ENCODE results near the gene H6PD.

Gene H6PD, protein sequence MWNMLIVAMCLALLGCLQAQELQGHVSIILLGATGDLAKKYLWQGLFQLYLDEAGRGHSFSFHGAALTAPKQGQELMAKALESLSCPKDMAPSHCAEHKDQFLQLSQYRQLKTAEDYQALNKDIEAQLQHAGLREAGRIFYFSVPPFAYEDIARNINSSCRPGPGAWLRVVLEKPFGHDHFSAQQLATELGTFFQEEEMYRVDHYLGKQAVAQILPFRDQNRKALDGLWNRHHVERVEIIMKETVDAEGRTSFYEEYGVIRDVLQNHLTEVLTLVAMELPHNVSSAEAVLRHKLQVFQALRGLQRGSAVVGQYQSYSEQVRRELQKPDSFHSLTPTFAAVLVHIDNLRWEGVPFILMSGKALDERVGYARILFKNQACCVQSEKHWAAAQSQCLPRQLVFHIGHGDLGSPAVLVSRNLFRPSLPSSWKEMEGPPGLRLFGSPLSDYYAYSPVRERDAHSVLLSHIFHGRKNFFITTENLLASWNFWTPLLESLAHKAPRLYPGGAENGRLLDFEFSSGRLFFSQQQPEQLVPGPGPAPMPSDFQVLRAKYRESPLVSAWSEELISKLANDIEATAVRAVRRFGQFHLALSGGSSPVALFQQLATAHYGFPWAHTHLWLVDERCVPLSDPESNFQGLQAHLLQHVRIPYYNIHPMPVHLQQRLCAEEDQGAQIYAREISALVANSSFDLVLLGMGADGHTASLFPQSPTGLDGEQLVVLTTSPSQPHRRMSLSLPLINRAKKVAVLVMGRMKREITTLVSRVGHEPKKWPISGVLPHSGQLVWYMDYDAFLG

DNA sequence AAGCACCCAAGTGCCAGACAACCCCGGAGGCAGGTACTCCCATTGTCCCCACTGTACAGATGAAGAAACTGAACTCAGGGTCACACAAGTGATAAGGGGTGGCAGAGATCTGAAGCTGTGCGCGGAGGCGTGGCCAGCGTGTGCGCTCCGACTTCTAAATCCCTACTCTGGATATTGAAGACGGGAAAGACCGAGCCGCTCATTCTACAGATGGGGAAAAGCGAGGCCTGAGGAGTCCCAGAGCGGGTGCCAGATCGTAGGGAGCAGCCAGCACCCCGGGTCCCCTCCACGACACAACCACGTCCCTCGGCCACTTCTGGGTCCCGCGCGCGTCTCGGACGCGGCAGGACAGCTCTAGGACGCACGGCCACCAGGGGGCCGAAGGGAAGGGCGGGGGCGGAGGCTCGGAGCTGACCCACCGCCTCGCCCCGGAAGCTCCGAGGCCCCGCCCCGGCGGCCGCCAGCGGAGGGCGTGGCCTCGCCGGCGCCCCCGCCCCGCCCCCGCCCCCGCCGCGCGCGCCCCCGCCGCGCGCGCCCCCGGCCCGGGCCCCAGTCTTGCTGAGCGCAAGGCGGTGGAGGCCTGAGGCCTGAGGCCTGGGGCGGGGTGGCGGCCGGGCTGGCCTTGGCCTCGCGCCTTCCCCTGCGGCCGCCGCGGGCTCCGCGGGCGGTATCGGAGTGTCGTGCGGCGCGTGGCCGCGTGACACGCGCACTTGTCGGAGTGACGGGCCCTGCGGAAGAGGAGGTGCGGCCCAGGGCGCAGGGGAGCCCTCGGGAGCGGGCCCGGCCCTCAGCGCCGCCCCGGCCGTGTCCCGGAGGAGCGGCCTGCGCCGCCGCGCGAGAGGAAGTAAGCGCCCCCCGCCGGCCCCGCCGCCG is at the start of gene H6PD:
TSS of gene H6PD (plus strand) at position 552 of the 873 bp plus-strand sequence. CDS start 10,161 bp downstream, outside the sequence.
- no peak for DNase-seq

DNA sequence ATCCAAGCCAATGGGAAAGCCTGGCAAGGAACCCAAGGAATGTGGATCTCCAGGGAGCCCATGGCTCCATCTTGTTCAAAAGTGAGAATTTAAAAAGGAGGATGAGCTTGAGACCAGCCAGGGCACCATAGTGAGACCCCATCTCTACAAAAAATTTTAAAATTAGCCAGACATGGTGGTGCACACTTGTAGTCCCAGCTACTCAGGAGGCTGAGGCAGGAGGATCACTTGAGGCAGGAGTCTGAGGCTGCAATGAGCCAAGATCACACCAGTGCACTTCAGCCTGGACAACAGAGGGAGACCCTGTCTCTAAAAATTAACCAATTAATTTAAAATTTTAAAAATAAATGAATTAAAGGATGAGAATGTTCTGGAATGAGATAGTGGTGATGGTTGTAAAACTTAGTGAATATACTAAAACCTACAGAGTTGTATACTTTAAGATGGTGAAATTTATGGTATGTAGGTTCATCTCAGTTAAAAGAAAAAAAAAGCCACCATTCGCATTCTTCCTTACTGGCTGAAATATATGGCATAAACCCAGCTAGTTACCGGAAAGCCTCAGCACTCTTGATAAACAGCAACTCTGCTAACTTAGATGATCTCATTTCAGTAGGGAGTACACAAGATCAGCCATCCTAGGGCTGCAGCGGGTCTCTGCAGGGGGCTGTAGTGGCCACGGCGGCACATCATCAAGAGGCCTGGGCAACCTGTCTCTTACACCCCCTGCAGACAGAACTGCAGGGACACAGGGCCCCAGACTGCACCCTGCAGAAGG is 48.3 kb upstream of the H6PD start:
- no peak for DNase-seq

DNA sequence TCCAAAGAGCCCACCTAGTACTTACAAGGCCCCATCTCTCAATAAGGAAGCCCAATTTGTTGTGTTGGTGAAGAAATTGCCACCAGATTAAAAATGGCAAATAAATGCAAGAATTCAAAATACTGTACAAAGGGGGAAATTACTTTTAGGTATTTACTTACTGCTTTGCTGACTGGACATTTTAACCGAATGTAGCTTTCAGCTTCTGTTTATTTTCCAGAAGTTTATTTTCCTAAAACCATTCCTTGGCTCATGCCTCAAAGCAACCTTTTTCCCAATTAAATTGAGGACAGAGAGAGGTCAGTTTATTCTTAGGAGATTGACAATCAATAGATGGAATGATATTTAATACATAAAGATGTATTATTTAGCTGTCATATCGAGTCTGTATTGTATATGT is 47.6 kb upstream of the H6PD start:
- no peak for DNase-seq

GRCh38 chr1:9190234-9190633 is 44.3 kb upstream of the H6PD start:
- no peak for DNase-seq

GRCh38 chr1:9191231-9191630 is 43.3 kb upstream of the H6PD start:
- DNase-seq = no peak

DNA sequence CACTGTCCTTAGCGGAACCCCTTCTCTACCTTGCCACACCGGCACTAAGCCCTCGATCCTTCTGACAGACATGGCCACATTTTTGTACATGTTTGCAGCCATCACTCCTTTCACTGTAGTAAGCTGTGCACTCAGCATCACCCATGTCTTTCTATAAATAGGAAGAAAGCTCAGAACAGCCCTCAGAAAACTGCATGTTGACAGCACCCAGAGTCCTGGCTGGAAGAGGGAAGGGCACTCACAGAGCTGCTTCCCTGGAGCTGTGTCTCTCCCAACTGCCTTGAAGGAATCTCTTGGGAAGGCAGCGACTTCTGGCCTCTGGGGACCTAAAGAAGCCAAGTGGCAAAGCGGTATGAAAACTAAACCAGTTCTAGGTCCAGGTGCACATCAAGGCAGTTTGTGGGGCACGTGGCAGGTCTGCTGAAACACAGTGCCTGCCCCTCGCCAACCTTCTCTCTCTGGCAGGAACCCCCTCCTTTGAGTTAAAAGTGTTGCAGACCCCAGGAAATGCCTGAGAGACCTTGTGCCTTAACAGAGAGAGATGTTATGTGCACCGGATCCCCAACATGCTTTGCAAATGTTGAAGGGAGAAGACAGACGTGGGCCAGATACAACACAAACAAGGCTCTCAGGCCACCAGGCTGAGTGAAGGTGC is 41.9 kb upstream of the H6PD start:
- DNase-seq = no peak

DNA sequence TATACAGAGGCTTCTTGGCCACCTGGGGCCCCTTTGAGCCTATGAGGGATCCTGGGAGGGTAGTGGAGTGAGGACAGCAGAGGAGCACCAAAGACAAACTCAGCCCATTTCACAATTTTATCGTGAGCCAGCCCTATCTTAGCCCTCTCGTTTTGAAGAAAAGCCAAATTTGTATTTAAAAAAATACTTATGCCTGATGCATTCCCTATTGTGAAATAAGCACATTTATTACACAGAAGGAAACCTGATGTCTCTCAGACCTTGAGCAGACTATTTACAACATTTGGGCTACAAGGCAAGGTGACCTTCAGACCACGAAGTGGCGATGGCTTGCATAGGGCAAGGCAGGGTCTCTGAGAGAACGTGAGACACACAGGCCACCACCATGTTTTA is 41.3 kb upstream of the H6PD start:
- no peak for DNase-seq

- DNase-seq = no peak
Observed at GRCh38 chr1:9194024-9194423, 40.5 kb upstream of the H6PD start.

DNA sequence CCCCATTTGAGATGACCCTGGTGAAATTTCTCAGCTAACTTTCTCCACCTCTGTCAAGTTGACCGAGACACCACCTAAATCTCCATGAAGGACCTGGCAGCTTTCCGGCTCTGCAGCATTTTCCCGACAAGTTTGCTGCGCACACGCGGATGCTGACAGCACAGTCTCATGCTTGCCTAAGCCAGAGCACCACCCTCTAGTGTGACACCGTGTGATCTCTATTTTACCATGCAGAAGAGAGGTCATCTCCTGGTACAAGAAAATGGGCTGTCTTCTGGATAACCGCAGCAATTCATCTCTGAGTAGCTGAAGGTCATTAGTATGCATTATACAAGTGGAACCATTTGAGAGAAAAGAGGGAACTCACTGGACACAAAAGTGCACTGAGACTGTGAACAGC is 38.9 kb upstream of the H6PD start:
- DNase-seq = no peak

DNA sequence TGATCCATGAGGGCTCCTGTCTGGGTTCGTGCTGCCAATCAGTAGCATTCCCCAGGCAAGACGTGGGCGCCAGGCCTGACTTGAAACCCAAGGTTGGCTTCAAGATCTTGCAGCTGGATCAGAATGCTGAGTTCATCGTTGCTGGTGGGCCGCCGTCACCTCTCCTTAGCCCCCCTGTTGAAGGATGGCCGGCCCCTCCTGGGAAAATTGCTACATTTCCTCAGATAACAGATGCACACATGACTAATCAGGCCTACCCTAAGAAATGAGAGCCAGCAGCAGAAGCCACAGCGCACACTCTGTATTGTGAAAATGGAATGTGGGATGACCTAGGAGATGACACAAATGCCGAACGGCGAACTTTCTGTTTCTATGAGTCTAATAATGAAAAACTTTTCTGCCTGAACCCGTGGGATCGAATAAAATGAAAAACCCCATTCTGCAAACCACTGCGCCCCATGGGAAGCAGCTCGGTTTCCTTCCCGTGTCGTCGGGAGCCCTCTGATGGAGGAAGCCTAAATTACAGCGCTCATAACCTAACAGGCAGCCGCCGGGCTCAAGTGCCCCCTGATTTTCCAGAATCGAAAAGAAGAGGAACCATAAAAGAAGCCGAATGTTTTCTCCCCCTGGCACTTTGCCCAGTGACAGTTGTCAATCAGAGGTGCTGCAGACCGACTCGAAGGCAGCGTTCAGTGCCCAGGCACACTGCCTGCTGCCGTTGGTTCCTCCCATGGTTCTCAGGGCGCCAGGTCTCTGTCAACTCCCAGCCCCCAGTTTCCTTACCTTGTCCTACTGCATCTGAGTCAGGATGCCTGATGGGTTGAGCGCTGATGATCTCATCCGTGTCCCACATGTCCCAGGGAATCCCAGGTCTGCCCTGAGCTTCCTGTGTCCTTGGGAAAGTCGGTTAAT is 38.2 kb upstream of the H6PD start:
- no peak for DNase-seq

- DNase-seq = no peak
Observed at GRCh38 chr1:9197186-9198099, 37.1 kb upstream of the H6PD start.

DNA sequence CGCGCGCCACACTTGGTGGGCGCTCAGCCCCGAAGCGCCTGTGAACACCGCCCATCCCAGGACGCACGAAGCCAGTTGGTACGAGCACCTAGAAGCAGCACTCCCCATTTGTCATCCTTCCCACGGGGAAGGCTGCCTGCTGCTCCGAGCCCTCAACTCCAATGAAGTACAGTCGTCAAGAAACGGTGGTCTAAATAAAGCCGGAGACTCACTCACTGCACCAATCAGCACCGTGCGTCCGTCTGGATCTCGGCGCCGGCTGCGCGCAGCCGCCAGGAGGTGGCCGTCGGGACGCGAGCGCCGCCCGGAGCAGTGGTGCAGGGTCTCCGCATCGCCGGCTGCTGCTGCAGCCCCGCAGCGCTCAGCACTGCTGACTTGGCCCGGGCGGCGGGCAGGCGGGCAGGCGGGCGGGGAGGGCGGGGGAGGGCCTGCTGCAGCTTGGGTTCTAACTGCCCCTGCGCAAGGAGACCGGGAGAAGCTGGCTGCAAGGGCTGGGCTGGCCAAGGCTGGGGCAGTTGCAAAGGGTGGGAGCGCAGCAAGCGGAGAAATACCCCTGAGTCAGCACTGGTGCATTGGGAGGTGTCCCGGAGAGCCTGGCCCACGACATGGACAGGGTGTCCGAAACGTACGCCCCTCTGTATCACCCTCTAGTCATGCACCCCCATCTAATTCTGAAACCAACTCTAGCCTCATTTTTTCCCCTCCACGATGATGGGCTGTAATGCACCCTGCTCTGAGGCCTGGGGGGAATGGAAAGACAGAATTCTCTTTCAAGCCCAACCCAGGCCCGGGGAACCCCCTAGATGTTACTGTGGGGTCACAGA is 35.8 kb upstream of the H6PD start:
- DNase-seq = no peak

DNA sequence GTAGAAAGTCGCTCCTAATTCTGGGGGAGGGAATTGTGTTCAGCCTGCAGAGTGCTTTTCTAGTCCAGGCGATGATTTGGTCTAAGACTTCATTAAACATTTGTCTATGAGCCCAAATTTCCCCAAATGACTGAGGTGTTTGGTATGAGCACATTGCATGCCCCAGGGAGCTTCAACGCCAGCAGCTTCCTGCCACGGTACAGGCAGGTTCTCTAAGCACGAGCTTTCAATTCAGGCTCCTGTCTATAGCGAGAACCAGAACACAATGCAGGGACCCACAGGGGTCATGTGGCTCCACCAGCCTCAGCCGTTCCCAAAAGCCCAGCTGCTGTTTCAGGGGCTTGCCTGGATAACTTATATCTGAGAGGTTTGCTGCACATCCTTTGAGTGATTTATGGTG is 34.1 kb upstream of the H6PD start:
- no peak for DNase-seq

DNA sequence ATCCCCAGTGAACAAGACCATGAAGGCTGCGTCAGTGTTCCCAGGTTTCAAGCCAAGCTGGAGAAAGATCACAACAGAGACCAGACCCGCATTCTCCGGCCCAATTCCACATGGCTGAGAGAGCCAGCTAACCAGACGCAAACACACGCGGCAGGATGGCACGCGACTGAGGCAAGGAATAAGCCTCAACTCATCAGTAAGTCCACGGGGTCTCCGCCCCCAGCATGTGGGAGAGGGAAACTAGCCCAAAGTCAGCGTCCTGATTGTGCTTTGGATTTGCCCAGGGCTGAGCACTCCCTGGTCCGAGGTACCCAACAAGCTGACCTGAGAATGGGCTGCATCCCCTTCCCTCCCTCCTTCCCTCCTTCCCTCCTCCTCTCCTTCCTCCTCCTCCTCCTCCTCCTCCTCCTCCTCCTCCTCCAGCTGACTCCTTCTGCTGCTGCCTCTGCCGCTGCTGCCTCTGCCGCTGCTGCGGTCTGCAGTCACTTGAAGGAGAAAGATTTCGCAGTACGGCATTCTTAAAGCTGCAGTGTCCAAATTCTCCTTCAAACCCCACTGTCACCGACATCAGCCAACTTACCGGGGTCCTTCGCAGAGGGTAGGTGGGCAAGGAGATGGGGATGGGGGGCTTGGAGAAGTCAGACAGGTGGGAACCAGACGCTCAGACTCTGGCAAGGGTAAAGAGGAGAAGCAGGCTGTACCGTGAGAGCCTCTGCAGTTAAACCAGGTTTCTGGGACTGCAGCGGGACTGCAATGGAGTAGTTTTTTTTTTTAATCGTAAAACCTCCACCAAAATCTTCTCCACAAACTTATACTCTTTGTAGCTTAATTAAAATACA is 33.0 kb upstream of the H6PD start:
- no peak for DNase-seq

GRCh38 chr1:9202240-9202870 is 32.2 kb upstream of the H6PD start:
- no peak for DNase-seq

DNA sequence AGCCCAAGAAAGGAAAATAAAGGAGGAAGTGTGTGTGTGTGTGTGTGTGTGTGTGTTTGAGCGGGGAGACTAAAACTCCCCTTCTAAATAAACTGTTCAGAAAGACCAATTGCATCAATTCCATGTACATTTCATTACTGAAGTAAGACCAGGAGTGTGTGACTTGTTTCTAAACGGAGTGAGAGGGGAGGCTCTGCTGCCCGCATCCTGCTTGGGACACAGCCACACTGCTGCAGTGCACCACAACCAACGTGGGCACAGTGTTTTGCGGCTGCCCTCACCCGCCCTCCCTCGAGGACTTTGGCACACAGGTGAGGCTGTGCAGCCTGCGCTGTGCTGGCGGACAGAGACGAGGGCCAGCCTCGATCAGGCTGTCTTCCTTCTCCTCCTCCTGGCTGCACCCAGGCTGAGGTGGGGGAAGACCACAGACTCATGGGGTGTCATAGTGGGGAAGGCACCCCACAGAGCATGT is 31.0 kb upstream of the H6PD start:
- no peak for DNase-seq

DNA sequence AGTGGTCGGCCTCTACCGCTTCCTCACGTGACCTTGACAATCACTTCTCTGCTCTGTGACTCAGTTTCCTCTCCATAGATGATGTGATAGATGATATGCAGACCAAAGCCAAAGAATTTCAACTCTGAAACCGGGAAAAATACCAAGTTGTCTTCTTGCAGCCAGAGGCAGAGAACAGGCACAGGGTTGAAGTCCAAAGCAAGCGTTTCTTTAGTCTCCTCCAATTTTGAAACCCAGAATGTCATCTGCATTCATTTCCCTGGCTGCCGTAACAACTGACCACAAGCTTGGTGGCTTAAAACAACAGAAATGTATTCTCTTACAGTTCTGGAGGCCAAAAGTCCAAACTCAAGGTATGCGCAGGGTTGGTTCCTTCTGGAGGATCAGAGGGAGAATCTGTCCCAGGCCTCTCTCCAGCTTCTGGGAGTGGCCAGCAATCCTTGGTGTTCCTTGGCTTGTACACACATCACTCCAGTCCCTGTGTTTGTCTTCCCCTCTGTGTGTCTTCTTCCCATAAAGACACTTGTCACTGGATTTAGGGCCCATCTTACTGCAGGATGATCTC is 30.3 kb upstream of the H6PD start:
- DNase-seq = no peak
